Immature natural killer cell (primary cell): ENCODE data around the gene GTF3C6. TPM values are rescaled to one million over a fixed set of nuclear protein-coding genes. Genes with fewer than 3 reads are reported as not detected.
"Not testable (repeated sequence)": the region's sequence is repeated elsewhere in the genome, so short reads cannot be mapped to it uniquely, and the experiment has no call there.

Source experiments
- DNase-seq, 3 donors: peaks; one replicate each; pipeline ENCODE4 v3.0.0; 2022; ENCODE audit warnings: mixed read lengths in 1 of 3
- H3K27ac Mint-ChIP-seq, 6 donors: one replicate each; pipeline ENCODE4 v1.8.0; 2020; ENCODE audit warnings: mixed read lengths in 6 of 6, mild to moderate bottlenecking in 5 of 6, inconsistent platforms in 4 of 6, moderate library complexity in 3 of 6
- H3K27me3 Mint-ChIP-seq, 3 donors: one replicate each; pipeline ENCODE4 v1.8.0; 2020 to 2021; ENCODE audit warnings: low read depth in 3 of 3, mild to moderate bottlenecking in 3 of 3, mixed read lengths in 3 of 3, moderate library complexity in 3 of 3, inconsistent platforms in 1 of 3
- H3K36me3 Mint-ChIP-seq, 3 donors: one replicate each; pipeline ENCODE4 v1.8.0; 2020; ENCODE audit warnings: mixed read lengths in 3 of 3, inconsistent platforms in 2 of 3, mild to moderate bottlenecking in 2 of 3
- H3K4me1 Mint-ChIP-seq, 2 donors: one replicate each; pipeline ENCODE4 v1.8.0; 2020; ENCODE audit warnings: inconsistent platforms in 2 of 2, mild to moderate bottlenecking in 2 of 2, mixed read lengths in 2 of 2, moderate library complexity in 1 of 2
- H3K4me3 Mint-ChIP-seq, 5 donors: one replicate each; pipeline ENCODE4 v1.8.0; 2020; ENCODE audit warnings: mild to moderate bottlenecking in 5 of 5, mixed read lengths in 5 of 5, inconsistent platforms in 3 of 5, moderate library complexity in 3 of 5
- H3K9me3 Mint-ChIP-seq, 6 donors: one replicate each; pipeline ENCODE4 v1.8.0; 2020; ENCODE audit warnings: mild to moderate bottlenecking in 6 of 6, mixed read lengths in 6 of 6, inconsistent platforms in 4 of 6, moderate library complexity in 3 of 6
- polyA plus RNA-seq, 3 donors: library from polyadenylated mRNA; unstranded; fragments of 300-500 nt; fragmentation: Illumina TruSeq; gene quantifications; one replicate each; pipeline ENCODE4 v1.2.3, GENCODE V29; 2021

Gene GTF3C6
- polyA plus RNA-seq, 3 donors from 2014 or later: 91.1 to 141 (median 120) TPM

- no peaks in the 10 kb centered on the region for H3K4me1 Mint-ChIP-seq
- no peak overlapping the region for H3K27ac Mint-ChIP-seq
- H3K4me3 Mint-ChIP-seq: no peak overlapping the region
- peaks cover 3 to 22% (median 5%) of the 10 kb centered on the region in 3 donors for H3K36me3 Mint-ChIP-seq
- H3K27me3 Mint-ChIP-seq: peaks cover 0 to 2% (median 0%) of the 10 kb centered on the region in 3 donors
- H3K9me3 Mint-ChIP-seq: no peaks in the 10 kb centered on the region
- no peak for DNase-seq
Measured at GRCh38 chr6:110996691-110997090, 38.2 kb downstream of the GTF3C6 start.

GRCh38 chr6:110999634-111000270 is 41.2 kb downstream of the GTF3C6 start:
- H3K4me3 Mint-ChIP-seq: no peak overlapping the region
- peak in 2 of 3 donors; percentile 21 to 23 for DNase-seq
- H3K27me3 Mint-ChIP-seq: peaks cover 0 to 3% (median 2%) of the 10 kb centered on the region in 3 donors
- peaks cover 0 to 25% (median 7%) of the 10 kb centered on the region in 3 donors for H3K36me3 Mint-ChIP-seq
- H3K9me3 Mint-ChIP-seq: no peaks in the 10 kb centered on the region
- H3K27ac Mint-ChIP-seq: peak overlapping the region in 1 of 6 donors; percentile 12
- H3K4me1 Mint-ChIP-seq: no peaks in the 10 kb centered on the region

- no peak overlapping the region for H3K27ac Mint-ChIP-seq
- H3K4me3 Mint-ChIP-seq: no peak overlapping the region
- peaks cover 7 to 28% (median 11%) of the 10 kb centered on the region in 3 donors for H3K36me3 Mint-ChIP-seq
- H3K9me3 Mint-ChIP-seq: no peaks in the 10 kb centered on the region
- no peaks in the 10 kb centered on the region for H3K4me1 Mint-ChIP-seq
- H3K27me3 Mint-ChIP-seq: peaks cover 0 to 3% (median 2%) of the 10 kb centered on the region in 3 donors
- DNase-seq: no peak
Measured at GRCh38 chr6:111002350-111002749, 43.8 kb downstream of the GTF3C6 start.

GRCh38 chr6:111011360-111012142 is 53.0 kb downstream of the GTF3C6 start:
- Mint-ChIP-seq H3K4me3 (no peak overlapping the region), H3K27ac (peak overlapping the region in 1 of 6 donors; percentile 3), H3K4me1 (peaks cover 3 to 6% of the 10 kb centered on the region in 2 donors), H3K27me3 (no peaks in the 10 kb centered on the region), H3K36me3 (peaks cover 19 to 36% (median 30%) of the 10 kb centered on the region in 3 donors), H3K9me3 (no peaks in the 10 kb centered on the region)
- DNase-seq: peak; percentile 14 to 28 (median 22)

GRCh38 chr6:111012143-111012452 is 53.6 kb downstream of the GTF3C6 start:
- H3K9me3 Mint-ChIP-seq: no peaks in the 10 kb centered on the region
- H3K4me1 Mint-ChIP-seq: peaks cover 3 to 6% of the 10 kb centered on the region in 2 donors
- H3K27ac Mint-ChIP-seq: no peak overlapping the region
- DNase-seq: no peak
- peaks cover 19 to 36% (median 30%) of the 10 kb centered on the region in 3 donors for H3K36me3 Mint-ChIP-seq
- H3K4me3 Mint-ChIP-seq: no peak overlapping the region
- no peaks in the 10 kb centered on the region for H3K27me3 Mint-ChIP-seq

- not testable (repeated sequence) for H3K27me3 Mint-ChIP-seq, H3K4me3 Mint-ChIP-seq, H3K27ac Mint-ChIP-seq, H3K9me3 Mint-ChIP-seq, DNase-seq, H3K4me1 Mint-ChIP-seq
- H3K36me3 Mint-ChIP-seq: peaks cover 19 to 36% (median 30%) of the 10 kb centered on the region in 3 donors
Measured at GRCh38 chr6:111012520-111012919, 54.0 kb downstream of the GTF3C6 start.

GRCh38 chr6:111013144-111013915 is 54.8 kb downstream of the GTF3C6 start:
- Mint-ChIP-seq H3K4me3 (no peak overlapping the region), H3K27me3 (no peaks in the 10 kb centered on the region), H3K9me3 (no peaks in the 10 kb centered on the region), H3K4me1 (peaks cover 3 to 6% of the 10 kb centered on the region in 2 donors), H3K27ac (no peak overlapping the region), H3K36me3 (peaks cover 17 to 34% (median 28%) of the 10 kb centered on the region in 3 donors)
- no peak for DNase-seq

- no peaks in the 10 kb centered on the region for H3K9me3 Mint-ChIP-seq
- no peaks in the 10 kb centered on the region for H3K27me3 Mint-ChIP-seq
- DNase-seq: no peak
- H3K27ac Mint-ChIP-seq: no peak overlapping the region
- no peak overlapping the region for H3K4me3 Mint-ChIP-seq
- peaks cover 3 to 6% of the 10 kb centered on the region in 2 donors for H3K4me1 Mint-ChIP-seq
- H3K36me3 Mint-ChIP-seq: peaks cover 9 to 32% (median 20%) of the 10 kb centered on the region in 3 donors
Measured at GRCh38 chr6:111015389-111016124, 57.1 kb downstream of the GTF3C6 start.

- H3K36me3 Mint-ChIP-seq: peaks cover 4 to 24% (median 15%) of the 10 kb centered on the region in 3 donors
- H3K9me3 Mint-ChIP-seq, H3K4me1 Mint-ChIP-seq, H3K27ac Mint-ChIP-seq, H3K27me3 Mint-ChIP-seq, H3K4me3 Mint-ChIP-seq, DNase-seq: not testable (repeated sequence)
Measured at GRCh38 chr6:111017241-111017640, 58.7 kb downstream of the GTF3C6 start.

Other genes with a start within 250 kb of the GTF3C6 start
- 1 to 10 TPM; 1.7 to 5.2 (median 2.4) TPM for gene CDK19, start 143.2 kb upstream of the GTF3C6 start, polyA plus RNA-seq
- 10 to 100 TPM; 36.7 to 44.3 (median 42.2) TPM for gene AMD1, start 83.9 kb upstream of the GTF3C6 start, polyA plus RNA-seq
- 10 to 100 TPM in 2 of 3 donors, 1 to 10 TPM in 1; 9.4 to 22.9 (median 19.9) TPM for gene RPF2, start 23.3 kb downstream of the GTF3C6 start, polyA plus RNA-seq
- gene SLC16A10, start 128.8 kb downstream of the GTF3C6 start, polyA plus RNA-seq: not detected